OCI-LY1 (cell line): ENCODE measurements around the gene MAP7D2.

Experiments
- H2AFZ ChIP-seq: fragments of 200-600 bp; sonication (generic), shearing (Covaris generic); 2 replicates; pipeline ENCODE4 v1.6.0; 2014; ENCODE audit warnings: antibody characterized with exemption, mild to moderate bottlenecking, low read length
- H3F3A ChIP-seq: fragments of 200-600 bp; sonication (generic), shearing (Covaris generic); 2 replicates; pipeline ENCODE4 v1.6.0; 2014; ENCODE audit warnings: mild to moderate bottlenecking, antibody characterized with exemption, low read length, moderate library complexity; ENCODE audit not compliant: insufficient read depth
- H3K27ac ChIP-seq: fragments of 200-600 bp; sonication (generic); 2 replicates; pipeline ENCODE4 v1.5.1; 2014; ENCODE audit warnings: low read length, mixed run types, mild to moderate bottlenecking, low read depth; ENCODE audit not compliant: poor library complexity, severe bottlenecking
- H3K27me3 ChIP-seq: fragments of 200-600 bp; sonication (generic); 2 replicates; pipeline ENCODE4 v1.6.0; 2014; ENCODE audit warnings: antibody characterized with exemption, mild to moderate bottlenecking, low read length, moderate library complexity; ENCODE audit not compliant: insufficient read depth
- H3K36me3 ChIP-seq: fragments of 200-600 bp; sonication (generic); 2 replicates; pipeline ENCODE4 v1.6.1; 2014; ENCODE audit warnings: mild to moderate bottlenecking, antibody characterized with exemption, low read length, moderate library complexity, mixed read lengths; ENCODE audit not compliant: insufficient read depth
- H3K4me1 ChIP-seq: fragments of 200-600 bp; sonication (generic); 2 replicates; pipeline ENCODE4 v1.5.1; 2014; ENCODE audit warnings: mild to moderate bottlenecking, low read length, moderate library complexity; ENCODE audit not compliant: insufficient read depth, severe bottlenecking
- H3K4me2 ChIP-seq: fragments of 200-600 bp; sonication (generic), shearing (Covaris generic); 2 replicates; pipeline ENCODE4 v1.6.1; 2014; ENCODE audit warnings: low read length
- H3K4me3 ChIP-seq: fragments of 200-600 bp; sonication (generic); 2 replicates; pipeline ENCODE4 v1.5.1; 2014; ENCODE audit warnings: low read length, low read depth, mild to moderate bottlenecking, mixed read lengths; ENCODE audit not compliant: poor library complexity, severe bottlenecking
- H3K79me2 ChIP-seq: fragments of 200-600 bp; shearing (Covaris generic); 2 replicates; pipeline ENCODE4 v1.6.1; 2016; ENCODE audit warnings: mixed run types, low read length, mixed read lengths; ENCODE audit not compliant: insufficient read depth
- H3K9ac ChIP-seq: fragments of 200-600 bp; sonication (generic), shearing (Covaris generic); 2 replicates; pipeline ENCODE4 v1.6.1; 2014; ENCODE audit warnings: mild to moderate bottlenecking, low read length, mixed read lengths
- H3K9me2 ChIP-seq: fragments of 200-600 bp; sonication (generic), shearing (Covaris generic); 2 replicates; pipeline ENCODE4 v1.6.1; 2014; ENCODE audit warnings: low read depth, mild to moderate bottlenecking, low read length, mixed read lengths
- H3K9me3 ChIP-seq: fragments of 200-600 bp; shearing (Covaris generic); 2 replicates; pipeline ENCODE4 v1.6.1; 2014; ENCODE audit warnings: low read length, mixed read lengths
- H4K20me1 ChIP-seq: fragments of 200-600 bp; sonication (generic), shearing (Covaris generic); 2 replicates; pipeline ENCODE4 v1.6.0; 2016; ENCODE audit warnings: mild to moderate bottlenecking, low read length; ENCODE audit not compliant: insufficient read depth
- CTCF ChIP-seq: fragments of 200-600 bp; sonication (generic), shearing (Covaris generic); IDR thresholded peaks from 2 replicates; pipeline ENCODE4 v1.5.1; 2017; ENCODE audit warnings: mild to moderate bottlenecking, antibody characterized with exemption, low read length, moderate library complexity, mixed read lengths
- EZH2 ChIP-seq: fragments of 200-600 bp; sonication (generic), shearing (Covaris generic); IDR thresholded peaks from 2 replicates; pipeline ENCODE4 v1.8.0; 2017; ENCODE audit warnings: borderline replicate concordance, mixed run types, mild to moderate bottlenecking, antibody characterized with exemption, low read length, moderate library complexity, mixed read lengths

MAP7D2 gene

GRCh38 chrX:19987856-19988255, 128.9 kb downstream of the MAP7D2 start:
- no peaks in the 10 kb centered on the region for H4K20me1 ChIP-seq
- H3K4me3 ChIP-seq, result no peak overlapping the region
- no peaks in the 10 kb centered on the region for H3K36me3 ChIP-seq
- H3K9ac ChIP-seq, result no peak overlapping the region
- H3K9me2 ChIP-seq, result no peaks in the 10 kb centered on the region
- H2AFZ ChIP-seq, result no peak overlapping the region
- H3K4me2 ChIP-seq, result no peak overlapping the region
- no peak overlapping the region for H3K27ac ChIP-seq
- H3K27me3 ChIP-seq, result no peaks in the 10 kb centered on the region
- H3K4me1 ChIP-seq, result peaks cover 16% of the 10 kb centered on the region
- peaks cover 5% of the 10 kb centered on the region; the same call in 1 of the 2 replicates for H3K79me2 ChIP-seq
- no peaks in the 10 kb centered on the region for H3F3A ChIP-seq
- no peaks in the 10 kb centered on the region for H3K9me3 ChIP-seq
- TF ChIP-seq CTCF, result peak; percentile 8; the same call in 1 of the 2 replicates
- TF ChIP-seq EZH2, result no peak

- Histone ChIP-seq H3K27ac (no peak overlapping the region), H2AFZ (no peak overlapping the region), H3K79me2 (peaks cover 5% of the 10 kb centered on the region; the same call in 1 of the 2 replicates), H3K27me3 (no peaks in the 10 kb centered on the region), H3K36me3 (no peaks in the 10 kb centered on the region), H3F3A (no peaks in the 10 kb centered on the region), H3K9me3 (no peaks in the 10 kb centered on the region), H3K4me3 (no peak overlapping the region), H3K9ac (no peak overlapping the region), H4K20me1 (no peaks in the 10 kb centered on the region), H3K4me2 (no peak overlapping the region), H3K4me1 (peaks cover 12% of the 10 kb centered on the region), H3K9me2 (no peaks in the 10 kb centered on the region)
- TF ChIP-seq CTCF (no peak), EZH2 (no peak)
Measured at GRCh38 chrX:19986531-19986930, 130.2 kb downstream of the MAP7D2 start.

- no peak overlapping the region for H3K4me2 ChIP-seq
- no peaks in the 10 kb centered on the region for H3K27me3 ChIP-seq
- TF ChIP-seq CTCF (no peak), EZH2 (no peak)
- no peak overlapping the region for H2AFZ ChIP-seq
- no peaks in the 10 kb centered on the region for H4K20me1 ChIP-seq
- no peaks in the 10 kb centered on the region for H3K9me3 ChIP-seq
- H3K4me3 ChIP-seq, result no peak overlapping the region
- H3K9ac ChIP-seq, result no peak overlapping the region
- no peaks in the 10 kb centered on the region for H3K9me2 ChIP-seq
- H3K36me3 ChIP-seq, result no peaks in the 10 kb centered on the region; the same call in 1 of the 2 replicates
- no peaks in the 10 kb centered on the region for H3F3A ChIP-seq
- peaks cover 5% of the 10 kb centered on the region; the same call in 1 of the 2 replicates for H3K79me2 ChIP-seq
- no peak overlapping the region for H3K27ac ChIP-seq
- H3K4me1 ChIP-seq, result no peaks in the 10 kb centered on the region
Measured at GRCh38 chrX:19981947-19982346, 134.8 kb downstream of the MAP7D2 start.
